Measurements from ENCODE around the gene TPPP. TPM values are rescaled to one million over a fixed set of nuclear protein-coding genes. Genes with fewer than 3 reads are reported as not detected.

TPPP gene
- total and polyA plus RNA-seq, 2 donors (not counting 3 experiments of a cell fraction or from before 2014, with no cell fraction given): 0.04 to 0.09 TPM

DNA sequence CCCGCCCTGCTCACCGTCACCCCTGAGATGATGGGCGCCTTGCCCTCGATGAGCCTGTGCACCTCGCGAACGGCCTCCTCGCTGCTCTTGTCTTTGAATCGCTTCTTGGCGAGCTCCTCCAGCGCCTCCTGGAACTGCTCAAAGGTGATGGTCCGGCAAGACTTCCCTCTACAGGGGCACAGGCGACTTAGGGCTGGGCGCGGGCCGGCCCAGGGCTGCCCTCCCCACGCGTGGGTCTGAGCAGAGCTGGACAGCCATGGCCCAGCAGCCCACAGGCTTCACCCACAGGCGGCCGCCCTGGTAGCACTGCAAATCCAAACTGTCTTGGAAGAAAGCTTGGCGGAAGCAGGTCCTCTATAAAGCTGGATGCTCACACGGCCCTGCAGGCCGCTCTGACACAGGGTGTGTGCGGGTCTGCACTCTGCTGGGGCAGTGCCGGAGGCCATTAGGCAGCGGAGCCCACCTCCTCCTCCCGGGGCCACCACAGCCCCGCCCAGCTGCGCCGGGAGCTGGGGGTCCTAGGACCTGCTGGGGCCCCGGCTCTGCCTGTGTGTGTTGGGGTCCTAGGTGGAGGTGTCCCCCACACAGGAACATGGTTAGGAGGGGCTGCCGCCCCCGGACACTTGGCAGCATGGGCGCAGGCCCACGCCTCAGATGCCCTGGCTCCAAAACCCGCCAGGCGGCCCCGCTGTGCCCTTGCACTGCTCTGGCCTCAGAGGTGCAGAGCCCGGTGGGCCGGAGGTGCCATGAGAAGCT, 27.0 kb downstream of the TPPP start:
- intact Hi-C loops (cut with micrococcal nuclease): no loop called here
- CTCF ChIA-PET: interaction anchor here (1.6 kb wide), 1 partner anchor 9 kb away, joined by 5 read pairs; no protein-coding TSS in a partner anchor
- Histone ChIP-seq H3K79me2 (ENCODE audit: control insufficient read depth, insufficient read depth, low read length) (no peaks in the 10 kb centered on the region), H3K9me1 (replicated peaks; ENCODE audit: control insufficient read depth, extremely low read depth, insufficient read depth, low read length) (no peaks in the 10 kb centered on the region), H3K4me1 (ENCODE audit: control insufficient read depth, extremely low read depth, insufficient read depth, low read length) (no peaks in the 10 kb centered on the region), H3K9me3 (replicated peaks; ENCODE audit: control insufficient read depth, insufficient read depth, low read length) (no peaks in the 10 kb centered on the region), H4K20me1 (replicated peaks; ENCODE audit: control insufficient read depth, extremely low read depth, insufficient read depth, low read length) (no peaks in the 10 kb centered on the region), H3K9ac (replicated peaks; ENCODE audit: extremely low read depth, insufficient read depth, low read length) (no peak overlapping the region), H3K27me3 (ENCODE audit: control insufficient read depth in 2 of 2, insufficient read depth in 2 of 2, low read length in 2 of 2) (no peaks in the 10 kb centered on the region), H3K27ac (ENCODE audit: insufficient read depth, low read depth, low read length) (no peak overlapping the region), H3K4me2 (ENCODE audit: insufficient read depth, low read length) (no peak overlapping the region), H2AFZ (ENCODE audit: low read depth, low read length) (no peak overlapping the region), H3K36me3 (ENCODE audit: control insufficient read depth in 2 of 2, extremely low read depth in 1 of 2, insufficient read depth in 2 of 2, low read length in 2 of 2) (no peaks in the 10 kb centered on the region), H3K4me3 (replicated peaks in 1 of 3; ENCODE audit: insufficient read depth in 1 of 3, low read depth in 1 of 3, low read length in 3 of 3) (no peak overlapping the region)
- dilution Hi-C loops (cut with MboI; ENCODE audit: extremely low pct_ligation_motif_present, low sequenced_read_pairs): no loop called here
- POLR2A ChIA-PET: no interaction called here
- BruUV-seq (replicated peaks): no TSS peak
- DNase-seq (ENCODE audit: low read depth, low spot score) (no peak), FAIRE-seq (no peak)
- TF ChIP-seq GATA2 (IDR thresholded peaks at IDR 0.05; ENCODE audit: insufficient read depth, insufficient read length, low read depth, low read length) (no peak), MYC (IDR thresholded peaks at IDR 0.05; ENCODE audit: low read depth, low read length) (no peak), POLR2A (IDR thresholded peaks at IDR 0.05; ENCODE audit: low read depth, low read length) (no peak), EZH2 (IDR thresholded peaks at IDR 0.05; ENCODE audit: borderline replicate concordance, low read depth, low read length, severe bottlenecking) (no peak), POLR2AphosphoS5 (IDR thresholded peaks at IDR 0.05; ENCODE audit: insufficient read depth, low read depth, low read length) (no peak), FOS (IDR thresholded peaks at IDR 0.05; ENCODE audit: borderline replicate concordance, insufficient read depth, low read length) (no peak), JUN (IDR thresholded peaks at IDR 0.05; ENCODE audit: borderline replicate concordance, insufficient read depth, insufficient read length, low read depth) (no peak)
- TF ChIP-seq, protein P1, sequence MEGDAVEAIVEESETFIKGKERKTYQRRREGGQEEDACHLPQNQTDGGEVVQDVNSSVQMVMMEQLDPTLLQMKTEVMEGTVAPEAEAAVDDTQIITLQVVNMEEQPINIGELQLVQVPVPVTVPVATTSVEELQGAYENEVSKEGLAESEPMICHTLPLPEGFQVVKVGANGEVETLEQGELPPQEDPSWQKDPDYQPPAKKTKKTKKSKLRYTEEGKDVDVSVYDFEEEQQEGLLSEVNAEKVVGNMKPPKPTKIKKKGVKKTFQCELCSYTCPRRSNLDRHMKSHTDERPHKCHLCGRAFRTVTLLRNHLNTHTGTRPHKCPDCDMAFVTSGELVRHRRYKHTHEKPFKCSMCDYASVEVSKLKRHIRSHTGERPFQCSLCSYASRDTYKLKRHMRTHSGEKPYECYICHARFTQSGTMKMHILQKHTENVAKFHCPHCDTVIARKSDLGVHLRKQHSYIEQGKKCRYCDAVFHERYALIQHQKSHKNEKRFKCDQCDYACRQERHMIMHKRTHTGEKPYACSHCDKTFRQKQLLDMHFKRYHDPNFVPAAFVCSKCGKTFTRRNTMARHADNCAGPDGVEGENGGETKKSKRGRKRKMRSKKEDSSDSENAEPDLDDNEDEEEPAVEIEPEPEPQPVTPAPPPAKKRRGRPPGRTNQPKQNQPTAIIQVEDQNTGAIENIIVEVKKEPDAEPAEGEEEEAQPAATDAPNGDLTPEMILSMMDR (IDR thresholded peaks at IDR 0.05; ENCODE audit: extremely low read depth in 1 of 2, insufficient read depth in 1 of 2, low read depth in 1 of 2, low read length in 2 of 2): no peak
- TF ChIP-seq, protein P2, sequence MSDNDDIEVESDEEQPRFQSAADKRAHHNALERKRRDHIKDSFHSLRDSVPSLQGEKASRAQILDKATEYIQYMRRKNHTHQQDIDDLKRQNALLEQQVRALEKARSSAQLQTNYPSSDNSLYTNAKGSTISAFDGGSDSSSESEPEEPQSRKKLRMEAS (IDR thresholded peaks at IDR 0.05; ENCODE audit: insufficient read depth, insufficient read length): no peak
